Mesenteric fat pad (tissue), 1 donor: ENCODE results near the gene FER. TPM values are rescaled to one million over a fixed set of nuclear protein-coding genes. Genes with fewer than 3 reads are reported as not detected.

Experiments
- DNase-seq: peaks from one replicate; pipeline ENCODE4 v3.0.0-alpha.2; 2020; ENCODE audit warnings: low spot score
- total RNA-seq: library from RNA; stranded (reverse); fragmentation: NEBNext Ultra II Directional; extraction: Animal tissue kit (Norgen Biotek cat#: 25700); gene quantifications from one replicate; pipeline ENCODE4 v1.2.1, GENCODE V29; 2021
- donor health status: DM: yes; HTN: yes; CAD: no.

Gene FER
- total RNA-seq, 1 donor from 2014 or later, result 37.6 TPM

GRCh38 chr5:109225716-109226625 is 478.3 kb downstream of the FER start:
- no peak for DNase-seq

- no peak for DNase-seq
Observed at GRCh38 chr5:109230369-109230768, 482.7 kb downstream of the FER start.

GRCh38 chr5:109231331-109231730 is 483.6 kb downstream of the FER start:
- no peak for DNase-seq

GRCh38 chr5:109234381-109234780 is 486.7 kb downstream of the FER start:
- no peak for DNase-seq

GRCh38 chr5:109239456-109239855 is 491.8 kb downstream of the FER start:
- no peak for DNase-seq

GRCh38 chr5:109242518-109242917 is 494.8 kb downstream of the FER start:
- DNase-seq, result no peak

- DNase-seq, result no peak
Observed at GRCh38 chr5:109246395-109246794, 498.7 kb downstream of the FER start.
